GM12873 (cell line): ENCODE measurements around the gene LIX1.

Source experiments
- CTCF ChIP-seq: IDR thresholded peaks from 2 replicates; pipeline ENCODE4 v1.5.1; 2012; ENCODE audit warnings: low read depth, mild to moderate bottlenecking, moderate library complexity, low read length, control low read depth; ENCODE audit not compliant: insufficient read depth; ENCODE audit errors: missing control alignments

The LIX1 gene

GRCh38 chr5:97093193-97093592 lies 49.2 kb downstream of the LIX1 start:
- TF ChIP-seq CTCF = no peak

GRCh38 chr5:97090944-97091343 lies 51.5 kb downstream of the LIX1 start:
- TF ChIP-seq CTCF = no peak

- TF ChIP-seq CTCF = no peak
These were observed 53.1 kb downstream of the LIX1 start for GRCh38 chr5:97089149-97089801.

DNA sequence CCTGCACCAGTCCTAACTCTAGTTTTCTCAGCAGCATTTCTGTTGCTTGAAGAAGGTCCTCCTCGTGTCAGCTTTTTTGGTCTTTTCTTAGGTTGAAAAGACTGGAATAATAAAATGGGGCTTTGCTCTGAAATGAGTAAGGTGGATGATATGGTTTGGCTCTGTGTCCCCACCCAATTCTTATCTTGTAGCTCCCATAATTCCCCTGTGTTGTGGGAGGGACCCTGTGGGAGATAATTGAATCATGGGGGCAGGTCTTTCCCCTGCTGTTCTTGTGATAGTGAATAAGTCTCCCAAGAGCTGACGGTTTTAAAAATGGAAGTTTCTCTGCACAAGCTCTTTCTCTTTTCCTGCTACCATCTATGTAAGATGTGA lies 53.6 kb downstream of the LIX1 start:
- TF ChIP-seq CTCF = no peak

DNA sequence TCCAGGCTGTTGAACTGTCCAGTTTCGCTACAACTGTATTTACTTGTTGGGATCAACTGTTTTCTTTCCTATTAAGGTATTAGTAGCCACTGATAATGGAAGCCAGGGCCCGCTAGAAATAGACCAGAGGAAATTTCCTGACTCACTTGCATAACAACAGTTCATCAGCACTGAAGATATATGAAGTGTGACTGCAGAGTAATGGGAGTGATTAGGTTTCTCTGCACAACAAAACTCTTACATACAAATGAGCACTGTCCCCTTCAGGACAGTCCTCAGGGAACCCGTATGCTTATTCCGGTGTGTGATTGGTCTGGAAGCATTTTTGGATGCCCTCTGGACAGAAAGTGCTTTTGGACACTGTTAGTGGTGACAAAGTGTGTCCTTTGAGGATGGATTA lies 55.3 kb downstream of the LIX1 start:
- no peak for TF ChIP-seq CTCF

DNA sequence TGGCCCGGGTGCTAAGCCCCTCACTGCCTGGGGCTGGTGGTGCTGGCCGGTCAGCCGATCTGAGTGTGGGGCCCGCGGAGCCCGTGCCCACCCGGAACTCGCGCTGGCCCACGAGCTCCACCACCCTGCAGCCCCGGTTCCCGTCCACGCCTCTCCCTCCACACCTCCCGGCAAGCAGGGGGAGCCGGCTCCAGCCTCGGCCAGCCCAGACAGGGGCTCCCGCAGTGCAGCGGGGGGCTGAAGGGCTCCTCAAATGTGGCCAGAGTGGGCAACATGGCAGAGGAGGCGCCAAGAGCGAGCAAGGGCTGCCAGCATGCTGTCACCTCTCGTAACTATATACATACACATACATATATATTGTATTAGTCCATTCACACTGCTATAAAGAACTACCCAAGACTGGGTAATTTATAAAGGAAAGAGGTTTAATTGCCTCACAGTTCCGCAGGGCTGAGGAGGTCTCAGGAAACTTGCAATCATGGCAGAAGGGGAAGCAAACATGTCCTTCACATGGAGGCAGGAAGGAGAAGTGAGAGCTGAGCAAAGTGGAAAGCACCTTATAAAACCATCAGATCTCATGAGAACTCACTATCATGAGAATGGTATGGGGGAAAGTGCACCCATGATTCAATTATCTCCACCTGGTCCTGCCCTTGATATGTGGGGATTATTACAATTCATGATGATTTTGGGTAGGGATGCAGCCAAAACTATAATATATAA lies 56.8 kb downstream of the LIX1 start:
- TF ChIP-seq CTCF = no peak

DNA sequence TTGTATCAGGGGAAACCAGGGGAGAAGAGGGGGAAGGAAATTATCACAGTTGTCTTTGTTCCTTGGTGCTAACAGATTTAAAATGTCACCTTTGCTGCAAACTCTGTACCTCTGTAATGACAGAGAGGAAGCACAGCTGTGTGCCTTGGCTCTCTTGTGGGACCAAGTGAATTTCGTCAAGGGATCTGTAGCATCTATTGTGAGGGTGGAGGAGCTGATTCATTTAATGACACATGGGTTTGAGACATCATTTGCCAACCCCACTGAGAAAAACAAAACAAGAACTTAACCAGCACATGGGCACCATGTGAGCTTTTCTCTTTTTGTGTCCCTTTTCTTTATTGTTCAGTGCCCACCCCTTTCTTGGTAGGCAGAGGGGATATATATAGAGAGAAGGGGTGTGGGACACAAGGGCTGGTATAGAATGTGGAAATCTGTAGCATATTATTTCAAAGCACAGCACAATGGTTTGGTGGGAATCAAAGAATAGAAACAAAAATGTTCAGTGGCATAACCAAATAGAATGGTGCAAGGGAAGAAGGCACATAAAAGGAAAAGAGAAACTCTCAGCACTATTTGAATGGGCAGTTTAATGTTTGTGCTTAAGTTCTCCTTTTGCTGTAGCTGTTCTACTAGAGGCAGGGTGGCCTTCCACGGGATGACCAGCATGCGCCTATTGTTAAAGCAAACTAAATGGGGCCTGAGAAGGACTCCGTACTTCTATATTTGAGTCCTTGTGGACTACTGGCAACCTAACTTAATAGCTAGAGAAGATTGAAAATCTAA lies 63.3 kb downstream of the LIX1 start:
- TF ChIP-seq CTCF = no peak
